GM12878 (cell line): Measurements from ENCODE around the gene SPTAN1. TPM values are rescaled to one million over a fixed set of nuclear protein-coding genes. Genes with fewer than 3 reads are reported as not detected.

Experiments
- ATAC-seq: fragments of 200-7000 bp; cut with Tn5 transposase; 3 replicates; pipeline ENCODE4 v1.9.1; 2020; ENCODE audit warnings: mild to moderate bottlenecking, moderate library complexity
- BruUV-seq: library from RNA; stranded (reverse); fragments of 400-500 nt; replicated peaks from 2 replicates; lab custom pipeline; 2021; lab: Mats Ljungman, UMichigan
- CTCF ChIA-PET: fragments of 300-600 bp; sonication (Branson Sonifier 250); formaldehyde crosslinking; extraction: SDS; loops from one replicate; lab custom pipeline; 2021; ENCODE audit warnings: inconsistent platforms; lab: Yijun Ruan, JAX
- POLR2A ChIA-PET: fragments of 350-600 bp; formaldehyde crosslinking; extraction: SDS; loops from one replicate; lab custom pipeline; 2021; ENCODE audit warnings: inconsistent platforms; lab: Charles Lee
- RAD21 ChIA-PET: fragments of 300-600 bp; sonication (Branson Sonifier 250); formaldehyde crosslinking; loops from one replicate; lab custom pipeline; 2023; ENCODE audit warnings: antibody characterized with exemption; ENCODE audit not compliant: unreplicated experiment; lab: Charles Lee
- SMC1A ChIA-PET: fragments of 300-600 bp; sonication (Branson Sonifier 250); formaldehyde crosslinking; loops from one replicate; lab custom pipeline; 2023; ENCODE audit not compliant: unreplicated experiment, uncharacterized antibody; lab: Charles Lee
- DNase-seq: peaks from one replicate; pipeline ENCODE4 v3.0.0-alpha.2; 2011; ENCODE audit warnings: low read depth, low spot score
- FAIRE-seq: peaks from 3 replicates; lab custom pipeline; 2011; peaks lifted over from hg19 to GRCh38; lab: Jason Lieb, UNC
- H2AFZ ChIP-seq: 2 replicates; pipeline ENCODE4 v1.6.0; 2011; ENCODE audit warnings: low read depth, low read length, control low read depth; ENCODE audit not compliant: control insufficient read depth
- H3K27ac ChIP-seq: 2 replicates; pipeline ENCODE4 v1.5.1; 2011; ENCODE audit warnings: control low read depth; ENCODE audit not compliant: control insufficient read depth, insufficient read depth
- H3K27me3 ChIP-seq, 2 experiments: replicated peaks in 1 of 2; 2 replicates each; pipeline versions ENCODE4 v1.6.0 to v1.6.1; 2011; ENCODE audit warnings: low read length in 1 of 2; ENCODE audit not compliant: control insufficient read depth in 2 of 2, insufficient read depth in 2 of 2
- H3K36me3 ChIP-seq, 2 experiments: 2 replicates each; pipeline ENCODE4 v1.5.1; 2011; ENCODE audit warnings: low read length in 1 of 2; ENCODE audit not compliant: control insufficient read depth in 2 of 2, insufficient read depth in 2 of 2
- H3K4me1 ChIP-seq: 2 replicates; pipeline ENCODE4 v1.6.1; 2011; ENCODE audit warnings: mild to moderate bottlenecking, low read length, moderate library complexity, mixed read lengths; ENCODE audit not compliant: control insufficient read depth, insufficient read depth
- H3K4me2 ChIP-seq: 2 replicates; pipeline ENCODE4 v1.6.0; 2011; ENCODE audit warnings: control low read depth; ENCODE audit not compliant: control insufficient read depth, insufficient read depth
- H3K4me3 ChIP-seq: fragments of 200-600 bp; sonication (generic); 2 replicates; pipeline ENCODE4 v1.5.1; 2016
- H3K79me2 ChIP-seq: 2 replicates; pipeline ENCODE4 v1.6.0; 2011; ENCODE audit warnings: low read length; ENCODE audit not compliant: control insufficient read depth, insufficient read depth
- H3K9ac ChIP-seq: 2 replicates; pipeline ENCODE4 v1.8.0; 2011; ENCODE audit warnings: low read length, control low read depth, mixed read lengths; ENCODE audit not compliant: control insufficient read depth, insufficient read depth
- H3K9me3 ChIP-seq: replicated peaks from 3 replicates; pipeline ENCODE4 v1.5.1; 2011; ENCODE audit warnings: mild to moderate bottlenecking, low read length; ENCODE audit not compliant: control insufficient read depth, insufficient read depth
- H4K20me1 ChIP-seq: 2 replicates; pipeline ENCODE4 v1.6.0; 2011; ENCODE audit not compliant: control insufficient read depth, insufficient read depth
- ATF7 ChIP-seq: fragments of 450-650 bp; IDR thresholded peaks from 2 replicates; pipeline ENCODE4 v1.6.1; 2016; ENCODE audit warnings: low read depth, mild to moderate bottlenecking
- ESRRA ChIP-seq: IDR thresholded peaks from 2 replicates; pipeline ENCODE4 v1.6.1; 2012; ENCODE audit warnings: mild to moderate bottlenecking, low read length, improper control_type of control experiment
- MTA3 ChIP-seq: IDR thresholded peaks from 2 replicates; pipeline ENCODE4 v1.6.1; 2012; ENCODE audit warnings: low read length, inconsistent platforms, borderline replicate concordance
- NFXL1 ChIP-seq: fragments of 450-650 bp; IDR thresholded peaks from 2 replicates; pipeline ENCODE4 v1.6.1; 2017; ENCODE audit warnings: antibody characterized with exemption, mild to moderate bottlenecking, borderline replicate concordance
- POLR2AphosphoS5 ChIP-seq: IDR thresholded peaks from 2 replicates; pipeline ENCODE4 v1.6.1; 2011; ENCODE audit warnings: mild to moderate bottlenecking, low read length, inconsistent platforms
- RB1 ChIP-seq: fragments of 450-650 bp; formaldehyde crosslinking; IDR thresholded peaks from 2 replicates; pipeline ENCODE4 v1.6.1; 2017; ENCODE audit warnings: mild to moderate bottlenecking, borderline replicate concordance
- WGBS: methylation state at CpG from one replicate; pipeline ENCODE4 v1.1.6; 2016; ENCODE audit warnings: low lambda C conversion rate; ENCODE audit not compliant: insufficient replicate concordance, insufficient coverage; ENCODE audit errors: missing lambda C conversion rate; 5-methylcytosine and 5-hydroxymethylcytosine counted together
- in situ Hi-C: fragments of 300-500 bp; cut with MboI; formaldehyde crosslinking; loops from 9 replicates; pipeline ENCODE4 v1.14.3; 2018; ENCODE audit warnings: mixed read lengths
- intact Hi-C: fragments of 100-400 bp; cut with micrococcal nuclease; formaldehyde crosslinking; loops from one replicate; pipeline ENCODE4 v1.14.2; 2022; ENCODE audit not compliant: unreplicated experiment
- polyA plus RNA-seq, 11 experiments: library from polyadenylated mRNA; depleted of rRNA in 4 of 11; unstranded in 6 of 11; stranded (reverse) in 5 of 11; fragments of >200 nt; fragmentation: Nextera tagmentation in 4 of 11; fragmentation: Illumina TruSeq in 1 of 11; extraction: Ambion mirVana in 4 of 11; extraction: Trizol in 1 of 11; gene quantifications; 1 replicate in 1 of 11; 2 replicates in 10 of 11; pipeline versions ENCODE4 v1.2.1 to v1.2.3, GENCODE V29; 2011 to 2016; ENCODE audit warnings: inconsistent platforms in 2 of 11, missing spikeins in 2 of 11, low read depth in 1 of 11
- total RNA-seq, 4 experiments: library from RNA; depleted of rRNA in 3 of 4; stranded (reverse); fragments of >200 nt in 3 of 4; fragmentation: Illumina TruSeq in 1 of 4; extraction: Trizol in 1 of 4; gene quantifications; 2 replicates each; pipeline versions ENCODE4 v1.2.1 to v1.2.3, GENCODE V29; 2013 to 2021
- TF ChIP-seq, protein P1 (sequence below): IDR thresholded peaks from 2 replicates; pipeline ENCODE4 v1.6.1; 2011; ENCODE audit warnings: borderline replicate concordance, low read depth, mild to moderate bottlenecking, moderate library complexity, low read length; ENCODE audit not compliant: insufficient read depth, poor library complexity, severe bottlenecking
- TF ChIP-seq, protein P2 (sequence below): fragments of 450-650 bp; IDR thresholded peaks from 2 replicates; pipeline ENCODE4 v1.6.1; 2017; ENCODE audit warnings: mild to moderate bottlenecking, moderate library complexity
- TF ChIP-seq, protein P3 (sequence below): IDR thresholded peaks from 2 replicates; pipeline ENCODE4 v1.6.1; 2011; ENCODE audit warnings: borderline replicate concordance, low read depth, mild to moderate bottlenecking, moderate library complexity, mixed read lengths, low read length; ENCODE audit not compliant: insufficient read depth; ENCODE audit errors: extremely low read length
- TF ChIP-seq, protein P4 (sequence below): IDR thresholded peaks from 2 replicates; pipeline ENCODE4 v1.6.1; 2012; ENCODE audit warnings: low read length, inconsistent platforms

SPTAN1 gene
- total and polyA plus RNA-seq, 10 of the 15 experiments (the other 5 are each of a cell fraction or from before 2014, with no cell fraction given): 18.7 to 156 (median 73.6) TPM

DNA sequence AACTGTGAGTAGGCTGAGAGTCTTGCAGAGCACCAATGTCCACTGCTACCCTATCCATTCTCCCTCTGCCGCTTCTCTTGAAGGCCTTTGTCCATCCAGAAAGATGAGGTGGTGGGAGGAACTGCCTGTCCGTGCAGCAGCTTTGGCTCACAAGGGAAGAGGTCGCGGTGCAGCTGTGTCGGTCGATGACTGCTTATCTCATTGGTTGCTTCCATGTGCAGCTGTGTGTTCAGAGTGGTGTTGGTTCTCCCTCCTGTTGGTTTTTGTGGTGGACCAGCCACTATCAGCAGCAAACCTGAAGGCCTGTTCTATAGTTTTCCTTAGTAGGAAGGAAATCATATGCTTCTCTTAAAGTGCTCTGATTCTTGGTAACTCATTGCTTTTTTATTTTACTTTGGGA is 40.7 kb downstream of the SPTAN1 start:
- H3K9me3 ChIP-seq: no peaks in the 10 kb centered on the region
- ChIA-PET POLR2A (no interaction called here), RAD21 (no interaction called here), CTCF (no interaction called here), SMC1A (no interaction called here)
- H2AFZ ChIP-seq: no peak overlapping the region
- H3K27me3 ChIP-seq: no peaks in the 10 kb centered on the region
- no peaks in the 10 kb centered on the region for H3K4me1 ChIP-seq
- H3K27ac ChIP-seq: no peak overlapping the region
- DNase-seq (no peak), ATAC-seq (no peak), FAIRE-seq (no peak)
- H3K4me3 ChIP-seq: no peak overlapping the region
- in situ Hi-C loops: no loop called here
- no peak overlapping the region for H3K4me2 ChIP-seq
- H3K9ac ChIP-seq: no peak overlapping the region
- 98% methylated on average over 6 of the region's 6 CpGs for WGBS
- H3K36me3 ChIP-seq: peaks cover 9 to 23% of the 10 kb centered on the region in 2 experiments
- no TSS peak for BruUV-seq
- intact Hi-C loops: no loop called here
- no peaks in the 10 kb centered on the region for H3K79me2 ChIP-seq
- TF ChIP-seq POLR2AphosphoS5 (no peak), ESRRA (no peak), MTA3 (no peak), ATF7 (no peak), NFXL1 (no peak)
- TF ChIP-seq, protein P1, sequence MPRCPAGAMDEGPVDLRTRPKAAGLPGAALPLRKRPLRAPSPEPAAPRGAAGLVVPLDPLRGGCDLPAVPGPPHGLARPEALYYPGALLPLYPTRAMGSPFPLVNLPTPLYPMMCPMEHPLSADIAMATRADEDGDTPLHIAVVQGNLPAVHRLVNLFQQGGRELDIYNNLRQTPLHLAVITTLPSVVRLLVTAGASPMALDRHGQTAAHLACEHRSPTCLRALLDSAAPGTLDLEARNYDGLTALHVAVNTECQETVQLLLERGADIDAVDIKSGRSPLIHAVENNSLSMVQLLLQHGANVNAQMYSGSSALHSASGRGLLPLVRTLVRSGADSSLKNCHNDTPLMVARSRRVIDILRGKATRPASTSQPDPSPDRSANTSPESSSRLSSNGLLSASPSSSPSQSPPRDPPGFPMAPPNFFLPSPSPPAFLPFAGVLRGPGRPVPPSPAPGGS: no peak
- H4K20me1 ChIP-seq: no peaks in the 10 kb centered on the region

DNA sequence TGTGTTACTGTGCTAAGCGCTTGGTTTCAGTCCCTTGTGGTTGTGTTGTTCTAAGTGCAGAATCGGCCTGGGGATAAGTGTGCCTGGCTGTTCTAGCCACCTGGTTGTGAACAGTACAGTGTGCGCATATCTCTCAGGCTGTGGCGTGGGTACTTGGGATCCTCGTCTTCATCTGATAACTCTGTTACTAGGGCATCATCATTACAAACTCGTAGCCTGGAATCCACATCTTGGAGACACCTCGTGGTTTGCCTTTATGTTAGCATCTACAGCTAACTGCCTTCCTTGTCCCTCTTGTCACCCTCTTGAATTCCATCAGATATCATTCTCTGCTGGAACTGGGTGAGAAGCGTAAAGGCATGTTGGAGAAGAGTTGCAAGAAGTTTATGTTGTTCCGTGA is 41.5 kb downstream of the SPTAN1 start:
- Histone ChIP-seq H3K9ac (no peak overlapping the region), H3K9me3 (no peaks in the 10 kb centered on the region), H3K36me3 (peaks cover 9 to 29% of the 10 kb centered on the region in 2 experiments), H4K20me1 (no peaks in the 10 kb centered on the region), H3K27ac (no peak overlapping the region), H3K4me2 (no peak overlapping the region), H3K4me1 (no peaks in the 10 kb centered on the region), H3K4me3 (no peak overlapping the region), H3K27me3 (no peaks in the 10 kb centered on the region), H2AFZ (no peak overlapping the region), H3K79me2 (no peaks in the 10 kb centered on the region)
- WGBS: 89% methylated on average over 9 of the region's 9 CpGs
- BruUV-seq: no TSS peak
- DNase-seq: no peak
- ChIA-PET RAD21 (no interaction called here), POLR2A (no interaction called here), CTCF (no interaction called here), SMC1A (no interaction called here)
- intact Hi-C loops (no loop called here), in situ Hi-C loops (no loop called here)
- ATAC-seq: no peak
- no peak for FAIRE-seq
- TF ChIP-seq, protein P2, sequence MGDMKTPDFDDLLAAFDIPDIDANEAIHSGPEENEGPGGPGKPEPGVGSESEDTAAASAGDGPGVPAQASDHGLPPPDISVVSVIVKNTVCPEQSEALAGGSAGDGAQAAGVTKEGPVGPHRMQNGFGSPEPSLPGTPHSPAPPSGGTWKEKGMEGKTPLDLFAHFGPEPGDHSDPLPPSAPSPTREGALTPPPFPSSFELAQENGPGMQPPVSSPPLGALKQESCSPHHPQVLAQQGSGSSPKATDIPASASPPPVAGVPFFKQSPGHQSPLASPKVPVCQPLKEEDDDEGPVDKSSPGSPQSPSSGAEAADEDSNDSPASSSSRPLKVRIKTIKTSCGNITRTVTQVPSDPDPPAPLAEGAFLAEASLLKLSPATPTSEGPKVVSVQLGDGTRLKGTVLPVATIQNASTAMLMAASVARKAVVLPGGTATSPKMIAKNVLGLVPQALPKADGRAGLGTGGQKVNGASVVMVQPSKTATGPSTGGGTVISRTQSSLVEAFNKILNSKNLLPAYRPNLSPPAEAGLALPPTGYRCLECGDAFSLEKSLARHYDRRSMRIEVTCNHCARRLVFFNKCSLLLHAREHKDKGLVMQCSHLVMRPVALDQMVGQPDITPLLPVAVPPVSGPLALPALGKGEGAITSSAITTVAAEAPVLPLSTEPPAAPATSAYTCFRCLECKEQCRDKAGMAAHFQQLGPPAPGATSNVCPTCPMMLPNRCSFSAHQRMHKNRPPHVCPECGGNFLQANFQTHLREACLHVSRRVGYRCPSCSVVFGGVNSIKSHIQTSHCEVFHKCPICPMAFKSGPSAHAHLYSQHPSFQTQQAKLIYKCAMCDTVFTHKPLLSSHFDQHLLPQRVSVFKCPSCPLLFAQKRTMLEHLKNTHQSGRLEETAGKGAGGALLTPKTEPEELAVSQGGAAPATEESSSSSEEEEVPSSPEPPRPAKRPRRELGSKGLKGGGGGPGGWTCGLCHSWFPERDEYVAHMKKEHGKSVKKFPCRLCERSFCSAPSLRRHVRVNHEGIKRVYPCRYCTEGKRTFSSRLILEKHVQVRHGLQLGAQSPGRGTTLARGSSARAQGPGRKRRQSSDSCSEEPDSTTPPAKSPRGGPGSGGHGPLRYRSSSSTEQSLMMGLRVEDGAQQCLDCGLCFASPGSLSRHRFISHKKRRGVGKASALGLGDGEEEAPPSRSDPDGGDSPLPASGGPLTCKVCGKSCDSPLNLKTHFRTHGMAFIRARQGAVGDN: no peak
- TF ChIP-seq, protein P3, sequence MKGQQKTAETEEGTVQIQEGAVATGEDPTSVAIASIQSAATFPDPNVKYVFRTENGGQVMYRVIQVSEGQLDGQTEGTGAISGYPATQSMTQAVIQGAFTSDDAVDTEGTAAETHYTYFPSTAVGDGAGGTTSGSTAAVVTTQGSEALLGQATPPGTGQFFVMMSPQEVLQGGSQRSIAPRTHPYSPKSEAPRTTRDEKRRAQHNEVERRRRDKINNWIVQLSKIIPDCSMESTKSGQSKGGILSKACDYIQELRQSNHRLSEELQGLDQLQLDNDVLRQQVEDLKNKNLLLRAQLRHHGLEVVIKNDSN: no peak
- TF ChIP-seq, protein P4, sequence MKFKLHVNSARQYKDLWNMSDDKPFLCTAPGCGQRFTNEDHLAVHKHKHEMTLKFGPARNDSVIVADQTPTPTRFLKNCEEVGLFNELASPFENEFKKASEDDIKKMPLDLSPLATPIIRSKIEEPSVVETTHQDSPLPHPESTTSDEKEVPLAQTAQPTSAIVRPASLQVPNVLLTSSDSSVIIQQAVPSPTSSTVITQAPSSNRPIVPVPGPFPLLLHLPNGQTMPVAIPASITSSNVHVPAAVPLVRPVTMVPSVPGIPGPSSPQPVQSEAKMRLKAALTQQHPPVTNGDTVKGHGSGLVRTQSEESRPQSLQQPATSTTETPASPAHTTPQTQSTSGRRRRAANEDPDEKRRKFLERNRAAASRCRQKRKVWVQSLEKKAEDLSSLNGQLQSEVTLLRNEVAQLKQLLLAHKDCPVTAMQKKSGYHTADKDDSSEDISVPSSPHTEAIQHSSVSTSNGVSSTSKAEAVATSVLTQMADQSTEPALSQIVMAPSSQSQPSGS: no peak
- TF ChIP-seq RB1: no peak
